Frontal cortex (tissue), 4 donors: ENCODE data around the gene ITPR1. TPM values are rescaled to one million over a fixed set of nuclear protein-coding genes. Genes with fewer than 3 reads are reported as not detected.
A peak's percentile ranks its signal among the peaks of the same experiment; 100 is the strongest.

ENCODE experiments used
- DNase-seq, 2 donors: peaks; one replicate each; pipeline ENCODE4 v3.0.0; 2012; ENCODE audit warnings: low spot score in 2 of 2
- FAIRE-seq: peaks from 2 replicates; lab custom pipeline; 2012; peaks lifted over from hg19 to GRCh38; lab: Jason Lieb, UNC
- total RNA-seq: library from RNA; depleted of rRNA; stranded (reverse); fragments of >200 nt; gene quantifications from one replicate; pipeline ENCODE4 v1.2.3, GENCODE V29; 2014
- donor health status: control.
- donor health status: control.
- donor health status: control.

Gene ITPR1
- total RNA-seq, 1 donor from 2014 or later, result 70.9 TPM

DNA sequence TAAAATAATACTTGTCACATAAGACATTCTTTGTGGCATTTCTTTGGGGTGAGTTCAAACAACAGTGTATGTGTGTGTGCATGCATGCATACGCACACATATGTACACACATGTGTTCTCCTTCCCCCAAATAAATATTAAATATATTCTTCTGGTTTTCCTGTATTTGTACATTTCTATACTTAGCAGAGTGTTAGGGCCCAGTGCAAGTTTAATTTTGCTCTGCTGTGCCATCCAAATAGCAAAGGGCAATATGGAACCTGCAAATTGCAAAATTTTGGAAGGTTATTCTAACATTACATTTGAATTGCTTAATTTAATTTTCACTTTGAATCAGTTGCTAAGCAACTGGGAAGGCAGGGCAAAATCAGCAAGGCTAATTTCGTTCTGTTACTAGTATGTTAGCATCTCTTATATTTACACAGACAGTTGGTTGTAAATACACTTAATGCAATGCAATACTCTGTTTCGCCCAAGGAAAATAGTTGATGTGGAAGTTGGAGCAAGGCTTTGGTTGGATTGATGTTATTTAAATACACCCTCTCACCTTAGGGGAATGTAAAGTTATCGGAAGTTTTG lies 130.4 kb downstream of the ITPR1 start:
- DNase-seq (no peak), FAIRE-seq (no peak)

DNA sequence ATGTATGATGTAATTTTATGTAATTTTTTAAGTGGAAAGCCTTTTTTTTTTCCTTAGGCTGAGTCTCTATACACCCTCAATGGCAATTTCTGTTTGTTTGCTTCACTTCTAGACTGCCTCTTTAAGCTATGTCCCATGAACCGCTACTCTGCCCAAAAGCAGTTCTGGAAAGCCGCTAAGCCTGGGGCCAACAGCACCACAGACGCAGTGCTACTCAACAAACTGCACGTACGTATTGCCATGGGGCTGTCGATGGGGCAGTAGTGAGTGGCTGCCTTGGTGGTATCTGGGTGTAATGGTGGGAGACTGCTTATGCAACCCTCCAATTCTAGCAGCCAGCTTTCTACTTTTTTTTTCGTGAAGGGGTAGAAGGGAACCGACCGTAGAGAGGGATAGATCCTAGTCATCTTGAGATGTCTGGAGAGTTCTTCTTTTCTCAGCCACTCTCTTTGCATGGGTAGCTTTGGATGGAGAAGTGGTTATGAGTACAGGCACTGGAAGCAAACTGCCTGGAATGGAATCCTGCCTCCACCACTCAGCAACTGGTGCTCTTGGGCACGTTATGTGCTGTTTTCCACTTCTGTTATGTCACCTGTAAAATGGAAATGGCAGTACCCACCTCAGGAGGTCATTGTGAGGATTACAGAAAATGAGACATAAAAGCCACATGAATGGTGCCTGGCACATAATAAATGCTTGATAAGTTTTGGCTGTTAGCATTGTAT lies 134.7 kb downstream of the ITPR1 start:
- FAIRE-seq, result no peak
- no peak for DNase-seq

DNA sequence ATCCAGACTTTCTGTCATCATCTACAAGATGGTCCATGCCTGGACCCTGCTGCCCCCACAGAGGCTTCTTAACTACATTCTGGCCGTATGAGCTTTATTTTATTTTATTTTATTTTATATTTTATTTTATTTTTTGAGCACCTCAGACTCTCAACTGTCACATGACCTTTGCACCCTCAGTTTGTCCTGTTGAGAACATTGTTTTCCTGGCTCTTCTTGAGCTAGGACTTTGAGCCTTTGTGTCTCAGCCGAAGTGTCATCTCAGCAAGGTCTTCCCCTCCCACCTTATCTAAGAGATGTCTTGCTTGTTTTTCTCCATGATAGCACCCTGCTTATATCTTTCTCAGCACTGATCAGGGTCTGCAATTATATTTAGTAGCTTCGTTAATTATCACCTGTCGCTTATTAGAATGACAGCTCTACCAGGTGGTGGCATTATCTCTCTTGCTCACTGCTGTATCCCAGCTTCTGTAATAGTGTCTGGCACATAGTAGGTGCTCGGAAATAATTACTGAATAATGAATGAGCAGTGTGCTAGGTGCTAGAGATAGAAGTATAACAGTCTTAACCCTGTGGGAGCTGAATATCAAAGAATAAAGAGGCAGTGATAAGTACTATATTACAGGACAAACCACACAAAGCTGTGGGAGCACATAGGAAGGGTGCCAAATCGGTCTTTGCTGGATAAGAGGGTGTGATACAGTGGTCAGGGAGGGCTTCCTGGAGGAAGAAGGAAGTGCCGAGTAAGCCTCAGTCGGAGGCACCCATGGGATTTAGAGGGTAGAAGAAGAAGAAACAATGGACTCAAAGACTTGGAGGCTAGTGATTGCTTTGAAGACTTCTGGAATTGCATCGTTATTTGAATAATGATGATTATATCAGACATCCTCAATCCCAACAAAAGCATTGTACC lies 136.2 kb downstream of the ITPR1 start:
- FAIRE-seq (no peak), DNase-seq (no peak)

DNA sequence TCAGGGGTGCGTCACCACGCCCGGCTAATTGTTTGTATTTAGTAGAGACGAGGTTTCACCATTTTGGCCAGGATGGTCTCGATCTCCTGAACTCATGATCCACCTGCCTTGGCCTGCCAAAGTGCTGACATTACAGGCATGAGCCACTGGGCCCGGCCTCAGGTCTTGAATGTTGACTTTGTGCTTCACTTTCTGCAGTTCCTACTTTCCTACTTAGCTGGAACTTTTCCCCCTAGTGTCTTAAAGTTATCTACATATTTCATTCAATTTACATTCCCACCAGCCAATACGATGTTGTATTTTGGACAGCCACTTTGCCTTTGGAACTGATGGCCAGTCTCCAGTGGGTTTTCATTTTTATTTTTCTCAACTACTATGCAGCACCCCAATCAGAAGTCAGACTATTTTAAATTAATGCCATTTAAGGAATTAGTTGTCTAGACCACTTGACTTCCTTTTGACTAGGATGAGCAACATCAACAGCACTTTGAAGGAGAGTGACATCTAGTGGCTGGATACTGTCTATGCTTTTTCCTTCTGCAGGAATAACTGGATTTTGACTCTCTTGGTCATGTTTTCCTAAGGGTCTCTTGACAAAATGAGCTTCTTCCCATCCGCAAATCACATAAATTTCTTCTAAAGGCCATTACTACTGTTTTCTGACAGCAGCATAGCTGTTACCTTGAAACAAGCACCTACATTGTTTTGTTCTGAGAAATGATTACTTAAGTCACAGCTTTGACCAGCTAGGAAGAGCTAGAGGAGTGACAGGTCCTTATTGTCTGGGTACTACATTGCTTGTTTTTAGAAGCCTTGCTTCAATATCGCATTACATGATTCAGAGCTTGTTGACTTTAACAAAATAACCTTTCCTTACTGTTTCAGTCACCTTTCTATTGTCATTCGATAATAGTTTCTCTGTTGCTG lies 140.2 kb downstream of the ITPR1 start:
- FAIRE-seq (no peak), DNase-seq (peak; percentile 10 to 56)

DNA sequence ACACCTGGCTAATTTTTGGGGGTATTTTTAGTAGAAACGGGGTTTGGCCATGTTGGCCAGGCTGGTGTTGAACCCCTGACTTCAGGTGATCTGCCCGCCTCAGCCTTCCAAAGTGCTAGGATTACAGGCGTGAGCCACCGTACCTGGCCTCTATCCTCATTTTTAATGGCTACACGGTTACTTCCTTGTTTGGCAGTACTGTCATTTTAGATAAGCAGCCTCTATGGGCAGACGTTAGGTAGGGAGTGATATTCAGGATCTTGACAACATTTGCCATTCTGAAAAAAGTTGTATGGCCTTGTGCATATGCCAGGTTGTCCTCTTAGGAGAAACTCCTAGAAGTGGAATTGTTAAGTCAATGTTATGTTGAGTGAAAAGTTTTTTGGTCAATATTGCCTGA lies 141.7 kb downstream of the ITPR1 start:
- DNase-seq, result no peak
- FAIRE-seq, result no peak

DNA sequence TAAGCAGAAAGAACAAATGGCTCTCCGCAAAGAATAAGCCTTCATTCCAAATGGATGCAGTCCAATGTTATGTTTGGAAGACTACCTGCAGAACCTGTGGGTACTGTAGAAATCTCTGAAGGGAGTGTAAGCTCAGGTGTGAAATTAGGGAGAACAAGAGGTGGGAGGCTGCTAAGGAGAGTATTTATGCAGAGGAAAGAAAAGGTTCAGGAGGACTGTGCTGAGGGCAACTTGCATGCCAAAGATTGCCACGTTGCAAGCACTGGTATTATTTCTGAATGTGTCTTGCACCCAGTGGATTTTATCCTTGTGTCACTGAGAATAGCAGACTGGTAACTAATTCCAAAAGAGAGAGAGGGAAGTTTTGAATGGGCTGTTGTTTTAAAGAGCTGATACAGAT lies 144.1 kb downstream of the ITPR1 start:
- DNase-seq (no peak), FAIRE-seq (no peak)

DNA sequence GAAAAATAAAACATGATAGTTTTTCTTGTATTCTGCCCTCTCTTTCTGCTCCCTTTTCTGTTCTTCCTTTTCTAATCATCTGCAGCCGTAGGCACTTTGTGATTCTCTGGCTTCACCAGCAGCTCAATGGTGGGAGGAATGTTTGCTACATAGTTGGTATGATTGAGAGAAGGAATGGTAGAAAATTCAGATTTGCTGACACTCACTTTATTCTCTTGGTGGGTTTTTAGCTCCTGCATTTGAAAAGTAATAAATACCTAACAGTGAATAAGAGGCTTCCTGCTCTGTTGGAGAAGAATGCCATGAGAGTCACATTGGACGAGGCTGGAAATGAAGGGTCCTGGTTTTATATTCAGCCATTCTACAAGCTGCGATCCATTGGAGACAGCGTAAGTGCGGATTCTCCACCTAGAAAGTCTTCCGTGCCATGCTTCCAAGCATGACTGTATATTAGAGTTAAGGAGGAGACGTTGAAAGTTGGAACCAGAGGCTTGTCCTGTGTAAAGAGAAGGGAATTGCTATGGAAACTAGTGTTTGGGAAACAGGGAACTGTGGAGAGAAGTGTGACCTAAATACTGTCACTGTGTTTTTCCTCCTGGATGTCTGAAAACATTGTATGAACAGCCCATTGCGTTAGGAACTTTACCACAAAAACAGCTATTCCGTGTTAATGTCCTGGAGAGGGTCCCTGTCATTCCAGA lies 148.9 kb downstream of the ITPR1 start:
- DNase-seq (no peak), FAIRE-seq (no peak)

DNA sequence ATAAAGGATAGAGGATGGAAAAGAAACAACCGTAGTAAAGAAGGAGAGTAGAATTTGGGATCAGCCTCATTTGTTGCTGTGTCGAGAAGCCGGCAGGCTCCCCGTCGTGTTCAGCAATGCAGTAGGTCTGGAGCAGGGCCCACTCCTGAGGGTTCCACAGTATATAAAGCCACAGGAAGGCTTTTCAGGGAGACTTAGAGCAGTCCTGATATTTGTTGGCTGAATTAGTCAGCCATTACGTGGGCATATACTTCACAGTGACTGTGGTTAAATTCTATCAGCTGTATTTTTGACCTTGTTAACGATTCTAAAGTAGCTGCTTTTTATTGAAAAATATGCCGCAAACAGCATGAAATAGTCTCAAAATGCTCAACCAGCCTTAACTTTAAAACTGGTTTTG lies 149.5 kb downstream of the ITPR1 start:
- FAIRE-seq (no peak), DNase-seq (no peak)

DNA sequence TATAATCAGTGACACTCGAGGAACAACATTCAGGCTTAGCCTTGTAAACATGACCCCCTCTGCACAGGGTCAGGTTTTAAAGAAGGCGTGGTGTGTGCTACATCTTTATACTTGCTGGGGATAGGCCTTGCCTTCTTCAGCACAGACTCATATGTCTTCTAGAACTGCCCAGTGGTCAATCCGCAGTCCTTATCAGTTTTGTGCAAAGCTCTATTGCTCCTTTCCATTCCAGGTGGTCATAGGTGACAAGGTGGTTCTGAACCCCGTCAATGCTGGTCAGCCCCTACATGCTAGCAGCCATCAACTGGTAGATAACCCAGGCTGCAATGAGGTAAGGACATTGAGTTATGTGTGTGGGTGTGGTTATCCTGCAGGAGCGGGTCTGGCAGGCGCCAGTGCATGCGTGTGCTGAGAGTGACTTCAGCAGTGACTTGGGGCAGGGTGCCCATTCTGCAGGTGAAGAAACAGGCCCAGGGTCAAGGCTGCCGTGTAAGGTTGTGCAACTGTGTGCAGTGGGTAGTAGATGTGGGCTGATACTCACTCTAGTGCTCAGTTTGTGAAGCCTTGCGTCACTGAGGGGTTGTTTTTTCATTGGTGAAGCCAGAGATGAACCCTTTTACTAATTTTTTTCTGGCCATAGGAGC lies 150.9 kb downstream of the ITPR1 start:
- DNase-seq (no peak), FAIRE-seq (no peak)

DNA sequence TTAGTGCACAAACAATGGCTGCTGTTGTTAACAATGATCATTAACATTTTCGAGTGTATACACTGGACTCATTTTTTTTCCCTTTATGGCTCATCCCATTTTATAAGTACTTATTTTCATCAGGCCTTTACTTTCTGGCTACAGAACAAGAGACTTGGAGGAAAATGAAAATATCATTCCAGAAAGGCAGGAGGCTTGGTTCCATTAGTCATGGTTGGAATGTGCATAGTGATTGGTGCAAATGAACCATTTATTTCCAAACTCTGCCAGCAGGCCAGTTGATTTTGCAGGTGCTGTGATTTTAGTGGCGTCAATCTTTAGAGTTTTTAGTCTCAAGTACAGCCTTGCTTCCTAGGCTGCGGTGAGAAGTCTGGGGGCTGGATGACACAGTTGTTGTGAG lies 151.8 kb downstream of the ITPR1 start:
- DNase-seq (no peak), FAIRE-seq (no peak)

DNA sequence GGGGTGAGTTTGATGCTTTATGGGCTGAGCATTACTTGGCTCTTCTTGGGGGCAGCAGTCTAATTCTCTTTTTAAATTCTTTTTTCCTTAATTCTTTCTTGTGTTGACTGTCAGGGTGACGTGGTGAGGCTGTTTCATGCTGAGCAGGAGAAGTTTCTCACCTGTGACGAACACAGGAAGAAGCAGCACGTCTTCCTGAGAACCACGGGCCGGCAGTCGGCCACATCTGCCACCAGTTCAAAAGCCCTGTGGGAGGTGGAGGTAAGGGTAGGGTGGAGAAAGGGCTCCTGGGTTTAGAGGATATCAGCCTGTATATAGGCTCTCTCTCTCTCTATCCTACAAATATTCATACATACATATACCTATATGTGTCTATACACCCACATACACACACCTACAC lies 152.3 kb downstream of the ITPR1 start:
- DNase-seq (no peak), FAIRE-seq (no peak)

DNA sequence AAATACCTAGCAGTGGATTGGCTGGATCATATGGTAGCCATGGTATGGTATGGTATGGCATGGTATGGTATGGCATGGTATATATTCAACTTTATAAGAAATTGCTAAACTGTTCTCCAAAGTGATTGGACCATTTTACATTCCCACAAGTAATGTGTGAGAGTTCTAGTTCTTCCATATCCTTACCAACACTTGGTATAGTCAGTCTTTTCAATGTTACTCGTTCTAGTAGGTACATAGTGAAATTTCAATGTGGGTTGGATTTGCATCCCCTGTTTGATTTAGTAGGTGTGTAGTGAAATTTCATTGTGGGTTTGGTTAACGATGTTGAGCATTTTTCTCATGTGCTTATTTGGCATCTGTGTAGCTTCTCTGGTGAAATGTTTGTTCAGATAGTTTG lies 154.3 kb downstream of the ITPR1 start:
- FAIRE-seq (no peak), DNase-seq (no peak)

DNA sequence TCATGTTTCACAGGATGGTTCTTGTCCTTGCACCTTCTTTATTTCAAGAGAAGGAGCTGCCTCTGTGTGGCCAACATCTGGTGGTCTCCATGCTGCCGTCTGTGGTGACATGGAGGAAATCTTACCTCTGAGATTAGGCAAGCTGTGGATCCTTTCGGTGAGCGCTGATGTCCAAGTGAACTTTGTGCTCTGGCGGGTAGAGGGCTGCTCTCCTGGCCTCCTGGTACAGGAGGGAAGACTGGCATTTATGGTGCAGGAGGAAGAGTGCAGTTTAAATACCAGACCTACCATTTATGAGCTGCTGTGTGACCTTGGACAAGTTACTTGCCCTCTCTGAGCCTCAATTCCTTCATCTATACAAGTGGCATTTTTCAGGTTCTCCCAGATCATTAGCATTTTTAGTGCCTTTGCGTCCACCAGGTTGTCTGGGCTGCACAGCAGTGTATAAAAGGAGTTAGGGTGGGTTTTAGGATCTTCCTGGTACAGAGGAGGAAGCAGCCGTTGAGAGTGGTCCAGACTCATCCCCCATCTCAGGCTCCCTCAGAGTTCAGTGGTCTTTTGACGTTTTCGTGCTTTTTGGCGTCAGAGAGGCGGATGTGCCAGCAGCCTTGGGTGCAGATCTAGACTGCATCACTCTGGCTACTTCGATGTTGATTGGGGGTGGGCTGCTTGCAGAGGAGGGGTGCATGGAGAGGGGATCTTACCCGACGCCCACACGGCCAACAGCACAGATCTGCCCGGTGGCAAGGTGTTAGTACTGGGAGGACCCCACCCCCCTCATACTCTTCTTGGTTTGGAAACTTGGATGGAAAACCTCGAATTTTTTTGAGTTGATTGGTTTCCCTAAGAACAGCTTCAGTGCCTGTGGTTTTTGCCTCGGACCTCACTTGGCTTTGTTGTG lies 162.2 kb downstream of the ITPR1 start:
- FAIRE-seq, result no peak
- no peak for DNase-seq

DNA sequence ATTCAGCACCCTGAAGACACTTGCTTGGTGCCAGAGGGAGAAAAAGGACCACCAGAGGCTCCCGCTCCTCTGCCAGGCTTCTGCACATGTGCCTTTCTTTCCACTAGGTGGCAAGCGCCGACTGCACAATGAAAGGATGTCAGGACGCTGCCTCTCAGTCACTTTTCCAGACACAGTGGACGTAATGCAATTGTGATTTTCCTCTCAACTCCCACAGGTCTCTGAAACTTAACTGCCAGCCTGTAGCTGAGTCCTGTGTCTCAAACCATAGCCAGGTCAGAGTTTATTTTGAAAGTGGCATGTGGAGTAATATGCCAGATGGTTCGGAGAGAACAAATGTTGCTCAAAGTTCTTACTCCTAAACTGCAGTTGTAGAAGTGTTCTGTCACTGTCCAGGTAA lies 162.9 kb downstream of the ITPR1 start:
- FAIRE-seq (no peak), DNase-seq (peak; percentile 20 to 48)

DNA sequence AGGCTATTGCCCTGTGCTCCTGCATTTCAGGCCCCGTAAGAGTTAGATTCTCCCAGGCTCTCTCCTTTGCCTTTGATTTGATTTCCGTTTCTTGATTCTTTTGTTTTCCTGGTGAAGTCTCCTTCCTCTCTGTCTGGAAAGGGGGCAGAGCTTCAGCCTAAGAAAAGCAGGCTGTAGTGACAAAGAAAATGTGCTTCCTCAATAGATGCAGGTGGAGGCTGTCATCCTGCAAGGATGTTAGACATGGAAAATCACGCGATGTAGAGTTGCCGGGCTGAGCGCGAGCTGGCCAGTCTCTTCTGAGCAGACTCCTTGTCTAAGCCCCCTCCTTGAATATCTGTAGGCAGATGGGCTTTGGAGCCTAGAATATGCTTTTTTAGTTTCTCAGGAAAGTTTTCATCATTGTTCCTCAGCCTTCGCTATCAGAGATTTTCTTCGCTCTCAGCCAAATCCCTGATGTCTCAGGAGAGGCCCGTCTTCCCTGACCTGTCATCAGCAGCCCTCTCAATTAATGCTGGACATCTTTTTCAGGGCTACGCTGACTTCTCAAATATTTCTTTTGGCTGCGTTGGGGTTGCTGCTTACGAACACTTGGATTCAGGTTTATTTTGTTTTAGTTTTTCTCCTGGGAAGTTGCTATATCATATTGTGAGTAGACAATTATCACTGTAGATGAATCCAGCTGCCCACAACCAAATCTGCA lies 163.6 kb downstream of the ITPR1 start:
- FAIRE-seq (no peak), DNase-seq (no peak)

DNA sequence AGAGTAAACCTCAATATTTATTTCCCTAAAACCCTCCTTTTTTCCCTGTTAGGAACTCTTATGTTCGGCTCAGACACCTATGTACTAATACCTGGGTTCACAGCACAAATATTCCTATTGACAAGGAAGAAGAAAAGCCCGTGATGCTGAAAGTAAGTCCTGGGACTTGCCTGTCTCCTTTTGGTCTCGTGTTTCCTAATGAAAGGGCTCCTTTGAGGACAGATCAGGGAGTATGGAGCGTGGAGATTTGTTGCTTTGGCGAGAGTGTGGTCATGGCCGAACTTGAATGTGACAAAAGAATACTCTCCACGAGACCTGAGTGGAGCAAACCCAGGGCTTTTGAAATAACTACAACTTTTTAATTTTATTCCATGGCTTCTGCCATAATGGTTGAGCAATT lies 167.8 kb downstream of the ITPR1 start:
- FAIRE-seq (no peak), DNase-seq (no peak)

DNA sequence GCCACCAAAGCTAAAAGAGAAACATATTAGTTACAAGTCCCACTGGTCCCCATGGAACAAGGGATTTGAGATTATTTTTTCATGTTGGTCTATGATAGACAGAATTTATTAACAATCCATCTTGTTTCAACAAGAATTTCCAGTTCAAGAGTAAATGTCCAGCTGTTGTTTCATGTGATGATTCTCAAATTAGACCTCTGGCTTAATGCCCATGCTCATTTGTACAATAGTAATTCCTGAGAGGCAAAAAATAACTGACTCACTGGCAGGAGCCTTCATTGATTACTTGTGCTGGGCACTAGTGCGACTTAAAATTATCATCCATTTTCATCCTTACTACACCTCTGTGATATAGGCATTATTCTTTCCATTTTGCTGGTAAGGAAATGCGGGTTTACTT lies 171.3 kb downstream of the ITPR1 start:
- DNase-seq (no peak), FAIRE-seq (no peak)
